HG02852 (cell line): ENCODE results near the gene DEFB124.
"Not testable (repeated sequence)": the region's sequence is repeated elsewhere in the genome, so short reads cannot be mapped to it uniquely, and the experiment has no call there.

Experiments
- ATAC-seq: cut with Tn5 transposase; IDR thresholded peaks from one replicate; pipeline ENCODE4 v1.9.1; 2021; ENCODE audit warnings: mild to moderate bottlenecking, moderate library complexity; ENCODE audit not compliant: unreplicated experiment

Gene DEFB124

GRCh38 chr20:31474758-31475427 is at the start of gene DEFB124, which contains the start of gene REM1:
DEFB124 (minus strand) TSS chr20:31475127; CDS start chr20:31473013, 2,114 bp downstream.
REM1 (plus strand) TSS chr20:31475288; CDS start chr20:31476446, 1,158 bp downstream.
- ATAC-seq: no peak

GRCh38 chr20:31523361-31524283 is 48.7 kb upstream of the DEFB124 start:
- no peak for ATAC-seq

GRCh38 chr20:31522731-31523130 is 47.8 kb upstream of the DEFB124 start:
- no peak for ATAC-seq

- ATAC-seq: not testable (repeated sequence)
Observed at GRCh38 chr20:31521267-31521666, 46.3 kb upstream of the DEFB124 start.

GRCh38 chr20:31517373-31517772 is 42.4 kb upstream of the DEFB124 start:
- no peak for ATAC-seq

- no peak for ATAC-seq
Observed at GRCh38 chr20:31516651-31517050, 41.7 kb upstream of the DEFB124 start.

- no peak for ATAC-seq
Observed at GRCh38 chr20:31516166-31516565, 41.2 kb upstream of the DEFB124 start.

GRCh38 chr20:31515775-31516107 is 40.8 kb upstream of the DEFB124 start:
- no peak for ATAC-seq

GRCh38 chr20:31515072-31515774 is 40.3 kb upstream of the DEFB124 start:
- ATAC-seq: no peak

GRCh38 chr20:31514154-31515071 is 39.5 kb upstream of the DEFB124 start, which contains the start of gene HM13:
HM13 (plus strand) TSS chr20:31514442; CDS start chr20:31514552, 110 bp downstream.
- peak; percentile 88 for ATAC-seq

GRCh38 chr20:31508517-31509244 is 33.8 kb upstream of the DEFB124 start:
- ATAC-seq: no peak

GRCh38 chr20:31505903-31506302 is 31.0 kb upstream of the DEFB124 start:
- no peak for ATAC-seq

GRCh38 chr20:31502884-31503673 is 28.2 kb upstream of the DEFB124 start:
- ATAC-seq: peak; percentile 96

GRCh38 chr20:31500527-31500926 is 25.6 kb upstream of the DEFB124 start:
- ATAC-seq: no peak

- ATAC-seq: no peak
Observed at GRCh38 chr20:31497838-31498540, 23.1 kb upstream of the DEFB124 start.

GRCh38 chr20:31496761-31497295 is 21.9 kb upstream of the DEFB124 start:
- no peak for ATAC-seq

GRCh38 chr20:31494131-31494530 is 19.2 kb upstream of the DEFB124 start:
- no peak for ATAC-seq

- ATAC-seq: no peak
Observed at GRCh38 chr20:31490752-31491151, 15.8 kb upstream of the DEFB124 start.
